DOHH2 (cell line): Measurements from ENCODE around the gene PARS2.

Source experiments
- H3F3A ChIP-seq: fragments of 200-600 bp; sonication (generic), shearing (Covaris generic); 2 replicates; pipeline ENCODE4 v1.6.0; 2016; ENCODE audit warnings: antibody characterized with exemption, mild to moderate bottlenecking; ENCODE audit not compliant: control insufficient read depth, insufficient read depth
- H3K27ac ChIP-seq: fragments of 200-600 bp; sonication (generic); 2 replicates; pipeline ENCODE4 v1.5.1; 2014; ENCODE audit warnings: low read depth, mild to moderate bottlenecking, low read length, moderate library complexity
- H3K27me3 ChIP-seq: fragments of 200-600 bp; sonication (generic); 2 replicates; pipeline ENCODE4 v1.6.1; 2014; ENCODE audit warnings: mild to moderate bottlenecking, low read length, mixed read lengths; ENCODE audit not compliant: control insufficient read depth
- H3K36me3 ChIP-seq: fragments of 200-600 bp; sonication (generic); 2 replicates; pipeline ENCODE4 v1.6.1; 2014; ENCODE audit warnings: mild to moderate bottlenecking, low read length, moderate library complexity, mixed read lengths; ENCODE audit not compliant: control insufficient read depth
- H3K4me1 ChIP-seq: fragments of 200-600 bp; sonication (generic); 2 replicates; pipeline ENCODE4 v1.6.1; 2014; ENCODE audit warnings: mild to moderate bottlenecking, low read length, mixed read lengths; ENCODE audit not compliant: control insufficient read depth
- H3K4me2 ChIP-seq: fragments of 200-600 bp; sonication (generic); 2 replicates; pipeline ENCODE4 v1.6.0; 2014; ENCODE audit warnings: mild to moderate bottlenecking, low read length, moderate library complexity
- H3K4me3 ChIP-seq: fragments of 200-600 bp; sonication (generic); 2 replicates; pipeline ENCODE4 v1.5.1; 2014; ENCODE audit warnings: mild to moderate bottlenecking, low read length, mixed read lengths
- H3K79me2 ChIP-seq: fragments of 200-600 bp; sonication (generic); 2 replicates; pipeline ENCODE4 v1.6.1; 2014; ENCODE audit warnings: mild to moderate bottlenecking, low read length, mixed read lengths; ENCODE audit not compliant: control insufficient read depth
- H3K9me2 ChIP-seq: fragments of 200-600 bp; sonication (generic); replicated peaks from 2 replicates; pipeline ENCODE4 v1.6.1; 2014; ENCODE audit warnings: mild to moderate bottlenecking, low read length, mixed read lengths; ENCODE audit not compliant: control insufficient read depth
- H3K9me3 ChIP-seq: fragments of 200-600 bp; sonication (generic); 2 replicates; pipeline ENCODE4 v1.6.1; 2014; ENCODE audit warnings: antibody characterized with exemption, low read length, mixed read lengths; ENCODE audit not compliant: control insufficient read depth, insufficient read depth
- H4K20me1 ChIP-seq: fragments of 200-600 bp; sonication (generic); 2 replicates; pipeline ENCODE4 v1.6.0; 2014; ENCODE audit warnings: low read depth, mild to moderate bottlenecking, antibody characterized with exemption, low read length, moderate library complexity; ENCODE audit not compliant: control insufficient read depth, insufficient read depth
- CTCF ChIP-seq: fragments of 200-600 bp; sonication (generic); IDR thresholded peaks from one replicate; pipeline ENCODE4 v1.5.1; 2014; ENCODE audit warnings: antibody characterized with exemption, mild to moderate bottlenecking, low read depth, low read length; ENCODE audit not compliant: poor library complexity, severe bottlenecking
- EZH2phosphoT487 ChIP-seq: fragments of 200-600 bp; sonication (generic); IDR thresholded peaks from 2 replicates; pipeline ENCODE4 v1.6.1; 2017; ENCODE audit warnings: borderline replicate concordance, mild to moderate bottlenecking, antibody characterized with exemption, low read length, moderate library complexity, mixed read lengths

PARS2 gene

GRCh38 chr1:54750596-54750995 lies 13.7 kb downstream of the PARS2 start:
- H3K4me1 ChIP-seq: no peaks in the 10 kb centered on the region
- no peaks in the 10 kb centered on the region for H4K20me1 ChIP-seq
- no peaks in the 10 kb centered on the region for H3K9me2 ChIP-seq
- no peak overlapping the region for H3K4me3 ChIP-seq
- H3K36me3 ChIP-seq: no peaks in the 10 kb centered on the region
- no peaks in the 10 kb centered on the region for H3F3A ChIP-seq
- H3K27me3 ChIP-seq: no peaks in the 10 kb centered on the region
- H3K4me2 ChIP-seq: no peak overlapping the region
- TF ChIP-seq EZH2phosphoT487: no peak
- TF ChIP-seq CTCF: no peak
- no peak overlapping the region for H3K27ac ChIP-seq
- H3K79me2 ChIP-seq: no peaks in the 10 kb centered on the region
- no peaks in the 10 kb centered on the region for H3K9me3 ChIP-seq

- Histone ChIP-seq H3K4me2 (no peak overlapping the region), H3K27ac (no peak overlapping the region), H4K20me1 (no peaks in the 10 kb centered on the region), H3K27me3 (no peaks in the 10 kb centered on the region), H3K9me2 (no peaks in the 10 kb centered on the region), H3K9me3 (no peaks in the 10 kb centered on the region), H3K79me2 (no peaks in the 10 kb centered on the region), H3K4me1 (no peaks in the 10 kb centered on the region), H3K36me3 (peaks cover 6% of the 10 kb centered on the region; the same call in 1 of the 2 replicates), H3F3A (no peaks in the 10 kb centered on the region), H3K4me3 (no peak overlapping the region)
- TF ChIP-seq CTCF: no peak
- TF ChIP-seq EZH2phosphoT487: no peak
Measured at GRCh38 chr1:54748094-54748835, 16.1 kb downstream of the PARS2 start.

GRCh38 chr1:54745864-54746263 lies 18.5 kb downstream of the PARS2 start:
- Histone ChIP-seq H3K4me2 (no peak overlapping the region), H3K4me1 (no peaks in the 10 kb centered on the region), H3K36me3 (peaks cover 25% of the 10 kb centered on the region), H3K27ac (no peak overlapping the region), H3K9me2 (no peaks in the 10 kb centered on the region), H4K20me1 (no peaks in the 10 kb centered on the region), H3K27me3 (no peaks in the 10 kb centered on the region), H3K9me3 (no peaks in the 10 kb centered on the region), H3K4me3 (no peak overlapping the region), H3F3A (no peaks in the 10 kb centered on the region), H3K79me2 (no peaks in the 10 kb centered on the region)
- TF ChIP-seq CTCF: no peak
- TF ChIP-seq EZH2phosphoT487: no peak
